Suppressor macrophage treated with lipopolysaccharide for 1 hour (primary cell): ENCODE measurements around the gene KDM5B.
A peak's percentile ranks its signal among the peaks of the same experiment; 100 is the strongest.

Experiments used
- DNase-seq, 3 donors: peaks; one replicate each; pipeline ENCODE4 v3.0.0-alpha.2; 2020 to 2022

KDM5B gene

GRCh38 chr1:202710070-202711045 is 97.9 kb downstream of the KDM5B start, which contains the start of gene SYT2:
Gene SYT2 (minus strand): TSS chr1:202710454. CDS start chr1:202605772, 104,682 bp downstream.
- peak in 1 of 3 donors; percentile 28 for DNase-seq

GRCh38 chr1:202709276-202710041 is 98.8 kb downstream of the KDM5B start:
- DNase-seq, result no peak

GRCh38 chr1:202708456-202709275 is 99.6 kb downstream of the KDM5B start:
- DNase-seq, result no peak

GRCh38 chr1:202706851-202707250 is 101.4 kb downstream of the KDM5B start:
- no peak for DNase-seq

GRCh38 chr1:202704601-202705000 is 103.6 kb downstream of the KDM5B start:
- no peak for DNase-seq

- DNase-seq, result no peak
These were observed 105.0 kb downstream of the KDM5B start for GRCh38 chr1:202703191-202703590.

- no peak for DNase-seq
These were observed 106.1 kb downstream of the KDM5B start for GRCh38 chr1:202702088-202702487.

GRCh38 chr1:202701200-202701599 is 107.0 kb downstream of the KDM5B start:
- DNase-seq, result no peak

- DNase-seq, result no peak
These were observed 108.2 kb downstream of the KDM5B start for GRCh38 chr1:202700061-202700460.

- DNase-seq, result no peak
These were observed 109.9 kb downstream of the KDM5B start for GRCh38 chr1:202698276-202698675.

- no peak for DNase-seq
These were observed 111.2 kb downstream of the KDM5B start for GRCh38 chr1:202697038-202697437.

- no peak for DNase-seq
These were observed 113.9 kb downstream of the KDM5B start for GRCh38 chr1:202694314-202694713.

- peak; percentile 91 to 95 (median 94) for DNase-seq
These were observed 115.2 kb downstream of the KDM5B start for GRCh38 chr1:202692959-202693555.

- no peak for DNase-seq
These were observed 116.4 kb downstream of the KDM5B start for GRCh38 chr1:202691816-202692215.

- no peak for DNase-seq
These were observed 118.5 kb downstream of the KDM5B start for GRCh38 chr1:202689493-202690342.

- no peak for DNase-seq
These were observed 119.1 kb downstream of the KDM5B start for GRCh38 chr1:202689082-202689481.

GRCh38 chr1:202688401-202688800 is 119.8 kb downstream of the KDM5B start:
- peak in 2 of 3 donors; percentile 9 to 25 for DNase-seq

GRCh38 chr1:202687798-202688197 is 120.4 kb downstream of the KDM5B start:
- no peak for DNase-seq

GRCh38 chr1:202687370-202687769 is 120.9 kb downstream of the KDM5B start:
- DNase-seq, result no peak

GRCh38 chr1:202685641-202686040 is 122.6 kb downstream of the KDM5B start:
- DNase-seq, result no peak

- DNase-seq, result no peak
These were observed 123.5 kb downstream of the KDM5B start for GRCh38 chr1:202684716-202685115.
